ENCODE results near the gene DSTYK.
"Not testable (repeated sequence)": the region's sequence is repeated elsewhere in the genome, so short reads cannot be mapped to it uniquely, and the experiment has no call there.

The DSTYK gene

DNA sequence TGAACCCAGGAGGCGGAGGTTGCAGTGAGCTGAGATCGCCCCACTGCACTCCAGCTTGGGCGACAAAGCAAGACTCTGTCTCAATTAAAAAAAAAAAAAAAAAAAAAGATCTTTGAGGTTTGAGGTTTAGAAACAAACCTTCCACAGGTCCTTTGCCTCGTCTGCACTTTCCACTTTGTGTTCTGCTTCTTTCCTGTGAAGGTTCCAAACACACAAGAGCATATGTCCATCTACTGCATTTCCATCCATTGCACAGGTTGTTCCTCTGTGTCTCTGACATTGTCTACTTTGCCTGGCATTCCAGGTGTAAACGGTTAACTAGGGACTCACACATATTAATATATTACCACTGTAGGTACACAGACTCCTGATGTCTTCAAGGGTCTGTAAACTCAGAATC is 40.1 kb downstream of the DSTYK start:
- no peak for DNase-seq

DNA sequence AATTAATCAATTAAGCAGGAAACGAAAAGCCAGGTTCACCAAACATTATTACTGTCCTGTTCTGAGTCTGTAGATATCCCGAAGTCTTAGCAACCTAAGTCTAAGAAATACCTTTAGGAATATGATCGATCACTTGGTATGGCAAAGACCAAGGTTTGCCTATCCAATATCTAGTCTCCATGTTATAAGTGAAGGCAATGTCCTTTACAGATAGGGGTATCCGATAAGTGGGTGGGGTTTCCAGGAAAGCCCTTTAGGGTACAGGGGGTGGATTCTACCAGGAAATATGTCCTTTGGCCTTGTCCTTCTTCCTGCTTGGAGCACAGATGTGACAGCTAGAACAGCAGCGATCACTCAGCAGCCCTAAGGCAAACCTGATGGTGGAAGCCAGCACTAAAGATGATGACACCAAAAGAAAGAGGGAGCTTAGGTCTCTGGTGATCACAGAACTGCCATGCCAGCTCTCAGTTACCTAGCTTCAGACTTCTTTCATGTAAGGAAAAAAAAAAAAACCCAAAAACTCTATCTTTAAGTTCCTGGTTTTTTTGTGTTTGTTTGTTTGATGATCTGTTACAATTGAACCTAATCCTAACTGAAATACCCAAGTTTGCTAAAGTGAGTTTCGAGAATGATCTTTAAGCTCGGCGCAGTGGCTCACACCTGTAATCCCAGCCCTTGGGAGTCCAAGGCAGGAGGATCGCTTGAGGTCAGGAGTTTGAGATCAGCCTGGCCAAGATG is 40.8 kb downstream of the DSTYK start:
- DNase-seq = no peak

DNA sequence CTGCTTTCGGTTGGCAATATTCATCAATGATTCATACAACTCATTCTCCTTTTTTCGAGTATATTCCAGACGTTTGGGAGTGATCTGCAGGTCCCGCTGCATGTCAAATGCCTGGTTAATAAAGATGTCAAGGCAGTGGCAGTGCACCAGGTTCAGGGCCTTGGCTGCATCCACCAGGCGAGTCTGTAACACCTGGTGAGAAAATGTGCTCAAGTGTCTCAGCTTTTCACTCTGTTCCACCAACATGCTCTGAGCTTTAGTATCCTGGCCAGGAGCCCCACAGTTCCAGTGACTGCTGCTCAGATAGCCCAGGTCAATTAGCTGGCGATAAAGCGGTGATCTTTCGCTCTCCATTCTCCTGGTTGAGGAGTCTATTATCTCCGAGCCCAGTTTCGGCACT is 42.3 kb downstream of the DSTYK start:
- no peak for DNase-seq

DNA sequence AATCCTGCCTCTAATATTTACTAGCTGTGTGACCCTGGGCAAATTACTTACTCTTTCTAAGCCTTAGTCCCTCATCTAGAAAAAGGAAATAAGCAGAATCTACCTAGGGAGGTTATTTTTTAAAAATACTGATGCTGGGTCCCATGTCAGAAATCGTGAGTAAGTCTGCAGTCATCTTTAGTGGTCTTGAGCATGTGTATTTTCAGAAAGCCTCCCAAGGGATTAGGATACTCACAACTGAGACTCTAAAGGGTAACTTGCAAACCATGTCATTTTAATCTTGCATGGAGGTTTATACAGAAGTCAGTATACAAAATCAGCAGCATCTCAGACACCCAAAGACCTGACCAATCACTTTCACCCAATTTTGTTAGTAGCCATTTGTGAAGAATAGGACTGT is 43.2 kb downstream of the DSTYK start:
- DNase-seq = no peak

DNA sequence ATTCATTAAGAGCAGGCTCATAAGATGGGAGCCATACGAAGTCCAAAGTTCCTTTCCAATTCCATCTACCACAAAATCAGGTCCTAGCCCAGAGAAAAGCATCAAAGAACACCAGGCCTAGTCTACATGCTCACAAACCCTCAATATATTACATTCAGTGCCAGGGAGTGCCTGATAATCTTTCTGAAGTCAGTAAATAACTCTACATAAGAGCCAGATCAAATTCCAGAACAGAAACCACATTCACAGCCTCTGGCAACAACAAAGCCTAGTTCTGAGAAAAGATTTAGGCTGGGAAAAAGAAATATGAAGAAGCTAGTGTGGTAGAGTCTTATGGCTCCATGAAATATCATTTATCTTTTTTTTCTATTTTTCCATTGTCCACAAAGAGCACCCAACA is 49.2 kb downstream of the DSTYK start:
- DNase-seq = no peak

DNA sequence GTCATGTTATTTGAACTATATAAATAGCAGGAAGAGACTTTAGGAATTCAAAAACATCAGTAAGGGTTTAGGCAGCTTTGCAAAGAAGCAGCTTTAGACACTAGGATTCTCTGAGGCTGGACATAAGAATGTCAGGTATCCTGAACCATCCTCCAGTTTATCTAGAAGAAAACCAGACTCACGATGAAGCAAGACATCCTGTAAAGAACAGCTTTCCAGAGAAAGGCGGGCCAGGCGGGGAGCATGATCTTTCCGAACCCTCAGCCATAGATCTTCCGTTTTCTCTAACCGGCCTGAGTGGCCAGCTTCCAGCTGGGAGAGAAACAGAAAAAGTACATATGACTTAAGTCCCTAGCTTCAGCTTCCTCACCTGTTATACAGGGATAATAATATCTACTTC is 50.4 kb downstream of the DSTYK start:
- DNase-seq = no peak

DNA sequence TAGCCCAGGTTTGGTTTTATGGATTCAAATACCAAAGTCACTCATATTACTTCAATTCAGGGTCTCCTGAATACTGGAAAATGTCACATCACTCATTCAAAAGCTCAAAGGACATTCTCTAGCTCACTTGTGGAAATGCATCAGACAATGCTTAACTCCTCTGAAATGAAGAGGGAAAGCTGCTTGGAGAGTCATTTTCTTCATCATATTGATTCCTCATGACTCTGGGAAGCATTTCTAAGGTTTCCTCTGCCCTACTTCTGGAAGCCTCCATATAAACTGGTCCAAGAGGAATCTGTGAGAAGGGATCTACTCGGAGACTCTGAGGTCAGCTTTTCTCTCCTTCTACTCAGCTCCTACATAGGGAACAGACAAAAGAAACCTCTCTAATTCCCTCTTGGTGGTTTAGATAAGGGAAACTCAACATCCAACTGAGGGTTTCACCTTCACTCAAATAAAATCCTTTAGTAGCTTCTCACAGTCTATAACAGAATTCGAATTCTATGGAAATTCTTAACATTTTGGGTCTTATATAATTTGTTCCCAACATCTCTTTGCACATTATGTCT is 53.4 kb downstream of the DSTYK start:
- DNase-seq = no peak

DNA sequence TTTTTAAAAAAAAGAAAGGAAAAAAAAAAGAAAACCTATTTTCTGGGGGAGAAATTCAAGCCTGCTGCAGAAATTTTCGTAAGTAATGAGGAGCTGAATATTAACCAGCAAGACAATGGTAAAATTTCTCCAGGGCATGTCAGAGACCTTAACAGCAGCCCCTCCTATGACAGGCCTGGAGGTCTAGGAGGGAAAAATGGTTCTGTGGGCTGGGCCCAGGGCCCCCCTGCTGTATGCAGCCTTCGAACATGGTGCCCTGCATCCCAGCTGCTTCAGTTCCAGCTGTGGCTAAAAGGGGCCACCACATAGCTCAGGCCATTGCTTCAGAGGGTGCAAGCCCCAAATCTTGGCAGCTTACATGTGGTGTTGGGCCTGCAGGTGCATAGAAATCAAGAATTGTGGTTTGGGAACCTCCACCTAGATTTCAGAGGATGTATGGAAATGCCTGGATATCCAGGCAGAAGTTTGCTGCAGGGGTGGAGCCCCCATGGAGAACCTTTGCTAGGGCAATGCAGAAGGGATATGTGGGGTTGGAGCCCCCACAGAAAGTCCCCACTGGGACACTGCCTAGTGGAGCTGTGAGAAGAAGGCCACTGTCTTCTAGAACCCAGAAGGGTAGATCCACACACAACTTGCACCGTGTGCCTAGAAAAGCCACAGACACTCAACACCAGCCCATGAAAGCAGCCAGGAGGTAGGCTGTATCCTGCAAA is 55.7 kb downstream of the DSTYK start:
- not testable (repeated sequence) for DNase-seq

DNA sequence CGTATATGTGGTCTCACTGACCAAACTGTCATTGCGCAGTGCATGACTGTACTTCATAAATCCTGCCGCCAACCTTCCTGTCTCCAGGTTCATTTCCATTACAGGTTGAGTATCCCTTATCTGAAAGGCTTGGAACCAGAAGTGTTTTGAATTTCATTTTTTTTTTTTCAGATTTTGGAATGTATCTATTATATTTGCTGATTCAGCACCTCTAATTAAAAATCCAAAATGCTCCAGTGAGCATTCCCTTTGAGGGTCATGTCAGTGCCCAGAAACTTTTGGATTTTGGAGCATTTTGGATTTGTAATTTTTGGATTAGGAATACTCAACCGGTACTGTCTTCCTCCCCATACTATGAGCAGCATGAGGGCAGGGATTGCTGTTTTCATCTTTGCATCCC is 59.0 kb downstream of the DSTYK start:
- DNase-seq = no peak

DNA sequence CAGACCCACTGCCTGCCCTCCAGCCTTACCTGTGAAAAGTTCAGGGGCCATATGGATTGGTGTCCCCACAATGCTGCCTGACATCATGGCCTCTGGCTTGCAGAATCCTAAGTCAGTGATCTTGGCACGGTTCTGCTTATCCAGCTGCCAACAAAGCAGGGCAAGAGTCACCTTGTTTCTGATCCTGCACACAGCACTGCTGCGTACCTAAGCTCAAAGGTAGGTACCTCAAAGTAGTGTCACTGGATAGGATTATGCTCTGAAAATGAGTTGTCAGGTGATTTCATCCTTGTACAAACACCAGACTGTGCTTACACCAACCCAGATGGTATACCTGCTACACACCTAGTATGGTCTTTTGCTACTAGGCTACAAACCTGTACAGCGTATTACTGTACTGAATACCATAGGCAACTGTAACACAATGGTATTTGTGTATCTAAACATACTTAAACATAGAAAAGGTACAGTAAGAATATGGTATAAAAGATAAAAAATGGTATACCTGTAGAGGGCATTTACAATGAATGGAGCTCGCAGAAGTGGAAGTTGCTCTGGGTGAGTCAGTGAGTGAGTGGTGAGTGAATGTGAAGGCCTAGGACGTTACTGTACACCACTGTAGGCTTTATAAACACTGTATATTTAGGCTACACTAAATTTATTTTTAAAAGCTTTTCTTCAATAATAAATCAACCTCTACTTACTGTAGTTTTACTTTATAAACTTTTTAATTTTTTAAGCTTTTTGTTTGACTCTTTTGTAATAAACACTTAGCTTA is 60.7 kb downstream of the DSTYK start:
- no peak for DNase-seq

DNA sequence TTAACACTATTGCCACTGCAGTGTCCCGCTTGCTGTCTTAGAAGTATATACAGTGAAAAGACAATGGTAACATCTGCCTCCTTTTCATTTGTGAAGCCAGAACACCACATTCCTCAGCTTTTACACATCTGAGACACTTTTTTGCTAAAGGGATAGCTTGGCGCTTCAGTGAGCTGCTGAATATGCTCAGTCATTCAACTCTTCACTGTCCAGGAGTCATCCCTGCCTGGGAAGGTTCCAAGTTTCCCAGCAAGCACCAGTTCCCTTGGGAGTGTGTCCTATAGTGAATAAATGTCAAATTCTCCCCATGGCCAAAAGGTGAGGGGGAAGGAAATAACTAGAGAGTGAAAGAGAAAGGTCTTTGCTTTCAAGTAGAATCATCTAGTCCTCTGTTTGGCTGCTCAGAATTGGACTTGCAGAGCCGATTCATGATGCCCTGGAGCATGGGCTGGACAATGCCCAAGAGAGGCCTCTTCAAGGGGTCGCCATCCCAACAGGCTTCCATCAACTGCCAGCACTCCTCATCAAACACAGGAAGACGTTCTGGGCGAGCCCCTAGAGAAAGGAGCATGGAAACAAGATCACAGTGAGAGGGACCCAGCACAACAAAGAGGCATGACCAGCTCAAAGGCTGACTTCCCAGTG is 64.2 kb downstream of the DSTYK start:
- no peak for DNase-seq

DNA sequence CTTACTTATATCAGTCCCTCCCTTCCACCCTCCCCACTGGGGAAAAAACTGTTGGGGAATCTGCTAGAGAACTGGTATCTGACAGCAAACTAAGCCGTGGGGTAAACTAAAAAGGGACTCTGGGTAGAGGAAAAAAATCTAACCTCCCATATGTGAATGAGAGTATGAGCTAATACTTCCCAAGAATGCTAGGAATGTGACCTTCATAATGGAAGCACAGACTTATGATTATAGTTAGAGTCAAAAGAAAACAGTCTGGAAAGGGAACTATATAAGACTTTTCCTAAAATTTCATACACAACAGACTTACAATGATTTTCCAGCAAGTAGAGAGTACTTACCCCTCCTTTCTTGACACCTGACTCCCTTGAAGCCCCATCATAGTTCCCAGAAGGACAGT is 66.8 kb downstream of the DSTYK start:
- no peak for DNase-seq

DNA sequence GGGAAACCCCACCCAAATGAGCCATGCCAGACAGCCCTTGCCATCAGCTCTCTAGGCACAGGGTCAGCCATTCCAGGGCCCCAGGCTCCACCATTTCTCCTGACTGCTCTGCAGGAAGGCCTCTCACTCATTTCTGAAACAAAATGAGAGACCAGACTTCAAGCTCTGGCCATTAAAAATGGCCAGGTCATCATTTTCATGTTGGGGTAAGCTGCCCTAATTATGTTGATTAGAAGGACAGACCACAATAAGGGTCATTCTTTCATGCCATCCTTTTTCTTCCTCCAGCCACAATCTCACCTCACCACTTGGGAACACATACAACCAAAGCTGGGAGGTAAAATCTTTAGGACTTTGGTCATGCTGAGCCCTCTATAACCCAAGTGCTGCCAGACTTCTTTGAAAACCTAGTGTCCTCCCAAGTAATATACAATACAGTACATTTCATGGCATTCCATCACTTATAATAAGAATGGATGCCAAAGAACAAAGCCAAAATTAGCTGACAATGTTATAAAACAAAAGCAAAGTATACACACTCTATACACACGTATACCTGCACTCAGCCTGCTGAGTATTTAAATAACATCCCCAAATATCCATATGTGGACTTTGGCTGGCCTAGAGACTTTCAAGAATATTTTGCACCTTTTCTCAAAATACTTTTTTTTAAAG is 67.3 kb downstream of the DSTYK start:
- DNase-seq = no peak

DNA sequence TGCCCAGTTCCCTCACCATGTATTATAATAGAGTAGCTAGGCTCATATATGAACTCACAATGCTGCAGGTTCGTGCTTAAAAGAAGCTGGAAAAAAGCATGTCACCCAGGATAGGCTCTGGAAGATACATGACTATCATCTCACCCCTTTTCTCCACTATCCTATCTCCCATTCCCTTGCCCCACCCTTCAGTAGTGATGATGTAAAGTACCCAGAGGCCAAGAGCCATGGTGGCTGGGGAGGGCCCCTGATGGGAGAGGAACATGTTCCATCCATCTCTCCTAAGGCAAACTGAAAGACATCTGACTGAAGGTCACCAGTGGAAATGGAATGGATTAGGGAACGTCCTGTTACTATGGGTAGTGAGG is 69.4 kb downstream of the DSTYK start:
- no peak for DNase-seq

DNA sequence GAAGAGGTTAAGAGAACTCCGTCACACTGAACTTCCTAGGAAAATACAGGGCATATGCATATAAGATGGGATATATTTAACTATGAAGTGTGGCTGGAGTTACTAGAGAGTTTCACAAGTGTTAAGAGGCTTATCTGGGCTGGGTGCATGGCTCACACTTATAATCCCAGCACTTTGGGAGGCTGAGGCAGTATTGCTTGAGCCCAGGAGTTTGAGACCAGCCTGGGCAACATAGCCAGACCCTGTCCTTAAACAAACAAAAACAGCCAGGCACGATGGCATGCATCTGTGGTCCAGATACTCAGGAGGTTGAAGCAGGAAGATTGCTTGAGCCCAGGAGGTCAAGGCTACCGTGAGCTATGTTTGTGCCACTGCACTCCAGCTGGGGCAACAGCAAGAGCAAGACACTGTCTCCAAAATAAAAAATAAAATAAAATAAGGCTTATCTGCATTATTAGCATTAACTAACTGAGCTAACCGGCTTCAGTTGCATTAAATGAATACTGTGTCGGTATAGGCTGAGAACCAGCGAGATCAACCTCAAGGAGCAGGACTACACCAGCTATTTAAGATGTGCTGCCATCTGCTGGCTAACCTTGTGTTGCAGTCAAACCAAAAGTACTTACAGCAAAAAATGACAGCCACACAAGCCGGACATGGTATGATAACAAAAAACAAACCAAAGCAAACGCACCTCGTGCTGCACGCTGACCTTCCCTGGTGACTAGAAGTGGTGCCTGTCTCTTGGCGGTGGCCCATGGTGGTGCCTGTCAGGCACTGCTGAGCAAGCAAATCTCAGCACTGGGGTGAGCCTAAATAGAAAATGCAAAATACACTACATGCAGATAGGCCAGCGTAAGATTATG is 70.0 kb downstream of the DSTYK start:
- DNase-seq = peak; percentile 77

DNA sequence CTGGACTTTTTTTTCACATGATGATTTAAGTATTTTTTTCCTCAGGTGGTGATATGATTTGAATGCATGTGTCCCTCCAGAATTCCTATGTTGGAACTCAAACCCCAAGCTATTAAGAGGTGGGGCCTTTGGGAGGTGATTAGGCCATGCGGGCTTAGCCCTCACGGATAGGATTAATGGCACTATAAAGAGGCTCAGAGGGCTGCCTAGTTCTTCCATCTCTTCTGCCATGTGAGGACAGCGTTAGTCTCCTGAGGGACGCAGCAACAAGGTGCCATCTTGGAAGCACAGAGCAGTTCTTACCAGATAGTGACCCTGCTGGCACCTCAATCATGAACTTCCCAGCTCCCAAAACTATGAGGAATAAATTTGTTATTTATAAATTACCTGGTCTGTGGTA is 71.4 kb downstream of the DSTYK start:
- DNase-seq = no peak

DNA sequence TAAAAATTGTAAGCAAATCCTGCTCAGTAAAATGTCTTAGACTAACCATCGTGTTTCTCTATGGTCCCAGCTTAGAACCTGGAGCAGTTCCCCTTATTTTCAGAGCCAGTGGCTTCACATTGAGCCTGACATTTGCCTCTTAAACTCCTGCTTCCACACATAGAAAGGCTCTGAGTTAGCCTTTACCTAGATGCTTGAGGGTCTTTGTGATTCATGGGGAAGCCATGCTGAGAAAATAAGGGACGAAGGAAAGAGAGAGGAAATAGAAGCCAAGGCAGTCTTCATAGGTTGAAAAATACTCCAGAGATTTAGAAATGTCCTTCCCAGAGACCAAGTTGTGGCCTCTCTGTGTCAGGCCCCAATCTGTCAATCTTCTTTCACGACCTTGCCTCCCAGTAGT is 73.6 kb downstream of the DSTYK start:
- no peak for DNase-seq

DNA sequence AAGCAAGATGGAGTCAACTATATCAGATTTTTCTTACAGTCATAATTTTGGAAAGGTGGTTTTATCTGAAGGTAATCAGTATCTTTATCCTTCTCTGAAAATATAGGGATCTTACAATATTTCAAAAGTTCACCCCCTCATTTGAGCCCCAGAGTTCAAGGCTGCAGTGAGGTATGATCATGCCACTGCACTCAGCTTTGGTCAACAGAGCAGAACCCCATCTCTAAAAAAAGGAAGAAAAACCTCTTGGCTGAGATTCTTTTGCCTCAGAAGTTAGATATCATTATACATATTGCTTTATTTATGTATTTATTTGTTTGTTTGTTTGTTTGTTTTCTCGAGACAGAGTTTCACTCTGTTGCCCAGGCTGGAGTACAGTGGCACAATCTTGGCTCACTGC is 78.2 kb downstream of the DSTYK start:
- no peak for DNase-seq

DNA sequence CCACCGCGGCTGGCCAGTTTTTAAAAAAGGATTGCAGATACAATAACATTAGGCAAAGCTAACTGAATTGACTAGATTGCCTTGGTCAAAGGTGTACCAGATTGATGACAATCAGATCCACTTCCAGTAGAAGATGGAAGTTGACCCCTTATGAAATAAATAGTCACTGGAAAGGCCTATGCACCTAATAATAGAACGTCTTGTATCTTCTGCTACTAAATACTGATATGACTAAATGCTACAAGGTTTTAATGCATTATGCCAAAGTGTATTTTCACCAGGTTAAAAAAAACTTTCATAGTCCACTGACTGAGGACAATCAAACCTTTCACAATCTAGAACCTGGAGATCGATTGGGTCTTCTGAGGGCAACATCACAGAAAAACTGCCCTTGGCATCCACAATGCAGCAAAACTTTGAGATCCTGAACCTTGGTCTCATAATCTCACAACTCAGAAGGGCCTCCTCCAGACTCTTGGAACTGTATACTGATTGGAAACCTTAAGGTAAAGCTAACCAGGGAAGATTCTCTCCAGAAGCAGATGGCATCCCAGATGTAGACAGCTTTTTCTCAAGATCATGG is 82.0 kb downstream of the DSTYK start:
- DNase-seq = no peak

DNA sequence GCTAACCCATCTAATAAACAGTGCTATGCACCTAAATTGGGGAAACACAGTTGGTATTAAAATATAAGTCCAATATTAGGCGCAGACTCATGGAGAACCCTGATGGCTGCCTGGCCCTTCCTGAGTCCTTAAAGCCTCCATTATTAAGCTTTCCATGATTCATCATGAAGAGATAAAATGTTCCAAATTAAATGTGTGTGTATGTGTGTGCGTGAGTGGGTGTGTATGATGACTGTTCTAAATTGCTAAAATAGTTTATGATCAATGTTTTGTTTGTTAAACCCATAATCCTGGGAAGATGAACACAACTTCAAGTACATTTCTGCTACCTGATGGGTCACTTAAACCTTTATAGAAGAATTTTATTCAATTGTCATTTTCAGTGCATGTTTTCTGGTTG is 83.5 kb downstream of the DSTYK start:
- no peak for DNase-seq

DNA sequence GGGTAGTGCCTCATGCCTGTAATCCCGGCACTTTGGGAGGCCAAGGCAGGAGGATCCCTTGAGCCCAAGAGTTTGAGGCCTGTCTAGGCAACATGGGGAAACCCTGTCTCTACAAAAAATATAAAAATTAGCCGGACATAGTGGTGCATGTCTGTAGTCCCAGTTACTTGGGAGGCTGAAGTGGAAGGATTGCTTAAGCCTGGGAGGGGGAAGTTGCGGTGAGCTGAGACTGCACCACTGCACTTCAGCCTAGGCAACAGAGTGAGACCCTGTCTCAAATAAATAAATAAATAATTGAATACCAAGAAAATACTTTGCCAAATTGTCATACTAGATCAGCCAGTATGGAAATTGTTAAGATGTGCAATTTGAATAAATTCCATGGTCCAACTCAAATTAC is 83.9 kb downstream of the DSTYK start:
- no peak for DNase-seq

All from inflammatory macrophage treated with lipopolysaccharide for 4 hours (primary cell).